ENCODE results near the gene PDPK1. TPM values are rescaled to one million over a fixed set of nuclear protein-coding genes. Genes with fewer than 3 reads are reported as not detected.

The PDPK1 gene
- total RNA-seq, 1 donor from 2014 or later, result 113 TPM

DNA sequence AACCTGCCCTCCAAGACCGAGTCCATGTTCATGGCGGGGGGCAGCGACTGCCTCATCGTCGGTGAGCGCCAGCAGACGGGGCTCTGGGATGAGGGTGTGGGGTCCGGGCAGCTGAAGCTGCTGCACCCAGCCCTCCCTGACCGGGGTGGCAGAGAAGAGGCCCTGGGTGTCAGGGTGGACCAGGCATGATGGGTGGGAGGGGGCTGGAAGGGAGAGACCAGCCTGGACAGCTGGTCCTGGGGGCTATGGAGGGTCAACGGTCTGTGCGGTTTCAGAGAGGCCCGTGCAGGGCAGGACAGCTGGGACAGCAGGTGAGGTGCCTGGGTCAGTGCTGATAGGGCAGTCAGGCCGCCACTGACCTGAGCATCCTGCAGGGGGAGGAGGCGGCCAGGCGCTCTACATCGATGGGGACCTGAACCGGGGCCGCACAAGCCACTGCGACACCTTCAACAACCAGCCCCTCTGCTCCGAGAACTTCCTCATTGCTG is 37.3 kb upstream of the PDPK1 start:
- H3K27me3 Mint-ChIP-seq (ENCODE audit: unreplicated experiment), result peaks cover 6% of the 10 kb centered on the region
- H3K4me1 Mint-ChIP-seq (ENCODE audit: low read depth, unreplicated experiment), result peaks cover 10% of the 10 kb centered on the region
- no peak overlapping the region for H3K27ac Mint-ChIP-seq (ENCODE audit: unreplicated experiment)
- H3K4me3 Mint-ChIP-seq (ENCODE audit: unreplicated experiment), result no peak overlapping the region
- H3K9me3 Mint-ChIP-seq (ENCODE audit: unreplicated experiment), result peaks cover 3% of the 10 kb centered on the region
- TF ChIP-seq, protein P1, sequence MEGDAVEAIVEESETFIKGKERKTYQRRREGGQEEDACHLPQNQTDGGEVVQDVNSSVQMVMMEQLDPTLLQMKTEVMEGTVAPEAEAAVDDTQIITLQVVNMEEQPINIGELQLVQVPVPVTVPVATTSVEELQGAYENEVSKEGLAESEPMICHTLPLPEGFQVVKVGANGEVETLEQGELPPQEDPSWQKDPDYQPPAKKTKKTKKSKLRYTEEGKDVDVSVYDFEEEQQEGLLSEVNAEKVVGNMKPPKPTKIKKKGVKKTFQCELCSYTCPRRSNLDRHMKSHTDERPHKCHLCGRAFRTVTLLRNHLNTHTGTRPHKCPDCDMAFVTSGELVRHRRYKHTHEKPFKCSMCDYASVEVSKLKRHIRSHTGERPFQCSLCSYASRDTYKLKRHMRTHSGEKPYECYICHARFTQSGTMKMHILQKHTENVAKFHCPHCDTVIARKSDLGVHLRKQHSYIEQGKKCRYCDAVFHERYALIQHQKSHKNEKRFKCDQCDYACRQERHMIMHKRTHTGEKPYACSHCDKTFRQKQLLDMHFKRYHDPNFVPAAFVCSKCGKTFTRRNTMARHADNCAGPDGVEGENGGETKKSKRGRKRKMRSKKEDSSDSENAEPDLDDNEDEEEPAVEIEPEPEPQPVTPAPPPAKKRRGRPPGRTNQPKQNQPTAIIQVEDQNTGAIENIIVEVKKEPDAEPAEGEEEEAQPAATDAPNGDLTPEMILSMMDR (IDR thresholded peaks at IDR 0.05; ENCODE audit: partially characterized antibody, unreplicated experiment), result no peak
- H3K36me3 Mint-ChIP-seq (ENCODE audit: unreplicated experiment), result no peaks in the 10 kb centered on the region
- no peak for DNase-seq

DNA sequence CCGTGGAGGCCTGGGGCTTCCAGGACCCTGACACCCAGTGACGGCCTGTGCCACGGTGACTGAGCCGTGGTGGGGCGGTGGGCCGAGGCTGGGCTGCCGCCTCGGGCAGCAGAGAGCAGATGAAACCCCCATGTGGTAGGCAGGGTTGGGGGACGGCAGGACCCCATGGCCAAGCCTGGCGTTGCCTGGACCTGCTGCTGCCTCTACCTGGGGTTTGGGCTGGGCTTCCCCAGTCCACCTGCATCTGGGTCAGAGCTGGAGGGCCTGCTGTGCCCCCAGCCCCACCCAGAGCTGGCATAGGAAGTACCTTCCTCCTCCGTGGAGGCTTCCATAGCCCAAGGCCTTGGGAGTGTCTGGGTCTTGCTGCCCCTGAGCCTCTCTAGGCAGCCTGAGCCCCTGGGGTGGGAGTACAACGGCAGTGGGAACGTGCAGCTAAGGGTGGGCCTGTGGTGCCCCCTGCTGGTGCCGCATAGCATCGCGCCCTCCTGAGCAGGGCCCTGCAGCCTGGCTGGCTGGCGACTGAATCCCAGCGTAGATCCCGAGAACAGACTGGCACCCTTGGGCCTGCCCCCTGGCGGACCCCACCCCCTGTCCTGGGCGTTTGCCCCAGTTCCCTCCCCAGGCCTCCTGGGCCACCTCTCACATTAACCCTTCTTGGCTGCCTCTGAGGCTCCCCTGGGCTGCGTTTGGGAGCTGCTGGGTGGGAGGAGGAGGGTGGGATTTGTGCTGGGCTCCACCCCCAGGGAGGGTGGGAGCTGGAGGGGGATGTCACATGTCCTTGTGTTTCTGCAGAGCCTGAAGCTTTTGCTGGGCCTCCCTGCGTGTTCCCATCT is 36.7 kb upstream of the PDPK1 start:
- peak overlapping the region; percentile 43 for H3K27ac Mint-ChIP-seq (ENCODE audit: unreplicated experiment)

DNA sequence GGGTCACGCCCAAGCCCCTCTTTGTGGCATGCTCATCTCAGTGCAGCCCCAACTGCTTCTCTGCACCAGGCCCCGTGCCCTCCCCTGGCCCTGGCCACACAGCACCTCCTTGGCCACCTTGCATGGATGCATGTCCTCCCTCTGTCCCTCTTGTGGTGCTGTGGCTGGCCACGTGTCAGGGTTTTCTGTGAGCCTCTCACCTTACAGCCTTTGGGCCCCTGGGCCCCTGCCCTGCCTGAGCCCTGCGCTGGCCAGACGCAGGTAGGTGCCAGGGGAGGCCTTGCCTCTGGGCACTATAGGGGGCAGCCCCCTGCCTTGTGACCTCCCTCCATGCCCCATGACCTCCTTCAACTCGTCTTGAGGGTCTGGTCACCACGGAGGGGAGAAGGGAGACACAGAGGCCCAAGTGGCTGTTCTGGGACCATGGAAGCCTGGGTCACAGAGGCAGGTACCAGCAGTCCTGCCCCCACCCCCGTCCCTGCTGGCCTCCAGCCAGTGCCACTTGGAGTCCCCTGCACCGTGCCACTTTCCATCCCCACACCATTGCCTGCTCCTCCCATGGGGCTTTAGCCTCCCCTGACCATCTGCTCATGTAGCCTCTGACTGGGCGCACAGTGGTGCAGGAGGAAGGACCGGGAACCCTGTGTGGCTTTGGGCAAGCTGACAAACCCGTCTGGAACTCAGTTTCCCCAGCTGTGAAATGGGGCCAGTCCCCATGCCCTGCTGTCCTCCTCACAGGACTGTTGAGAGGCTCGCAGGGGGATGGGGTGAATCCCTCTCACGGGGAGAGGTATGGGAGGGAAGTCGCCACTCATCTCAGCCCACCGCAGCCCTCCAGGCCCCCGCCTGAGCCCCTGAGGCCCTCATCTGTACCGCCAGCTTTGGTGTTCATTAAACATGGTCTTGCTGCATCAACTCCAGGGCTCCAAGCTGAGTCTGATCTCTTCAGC is 35.6 kb upstream of the PDPK1 start:
- TF ChIP-seq, protein P1 (IDR thresholded peaks at IDR 0.05; ENCODE audit: partially characterized antibody, unreplicated experiment), result no peak
- peaks cover 8% of the 10 kb centered on the region for H3K27me3 Mint-ChIP-seq (ENCODE audit: unreplicated experiment)
- peak overlapping the region; percentile 12 for H3K27ac Mint-ChIP-seq (ENCODE audit: unreplicated experiment)
- no peak for DNase-seq
- H3K4me3 Mint-ChIP-seq (ENCODE audit: unreplicated experiment), result peak overlapping the region; percentile 42
- no peaks in the 10 kb centered on the region for H3K36me3 Mint-ChIP-seq (ENCODE audit: unreplicated experiment)
- H3K9me3 Mint-ChIP-seq (ENCODE audit: unreplicated experiment), result peaks cover 3% of the 10 kb centered on the region
- H3K4me1 Mint-ChIP-seq (ENCODE audit: low read depth, unreplicated experiment), result peaks cover 10% of the 10 kb centered on the region

More for the DNA sequence above, 36.7 kb upstream of the PDPK1 start:
- DNase-seq, result peak; percentile 95
- no peaks in the 10 kb centered on the region for H3K36me3 Mint-ChIP-seq (ENCODE audit: unreplicated experiment)
- TF ChIP-seq, protein P1 (IDR thresholded peaks at IDR 0.05; ENCODE audit: partially characterized antibody, unreplicated experiment), result peak; percentile 99
- H3K4me1 Mint-ChIP-seq (ENCODE audit: low read depth, unreplicated experiment), result peaks cover 10% of the 10 kb centered on the region
- peaks cover 8% of the 10 kb centered on the region for H3K27me3 Mint-ChIP-seq (ENCODE audit: unreplicated experiment)
- H3K9me3 Mint-ChIP-seq (ENCODE audit: unreplicated experiment), result peaks cover 3% of the 10 kb centered on the region
- H3K4me3 Mint-ChIP-seq (ENCODE audit: unreplicated experiment), result peak overlapping the region; percentile 20

DNA sequence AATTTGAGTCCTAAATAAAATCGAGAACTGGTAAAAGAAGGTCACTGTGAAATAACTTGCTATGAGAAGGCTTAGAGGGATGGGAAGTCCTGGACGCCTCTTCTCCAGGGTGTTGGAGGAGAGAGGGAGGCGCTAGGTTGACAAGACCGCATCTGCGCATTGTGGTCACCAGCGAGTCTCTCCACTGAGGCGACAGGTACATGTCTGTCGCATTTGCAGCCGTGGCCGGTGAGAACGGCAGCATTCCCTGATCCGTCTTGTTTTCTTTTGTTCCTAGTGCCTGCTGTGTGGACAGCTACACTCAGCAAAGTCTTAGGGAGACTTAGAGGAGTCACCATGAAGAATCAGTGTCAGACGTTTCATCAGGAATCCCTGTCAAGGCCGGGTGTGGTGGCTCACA is 32.1 kb upstream of the PDPK1 start:
- no peak overlapping the region for H3K27ac Mint-ChIP-seq (ENCODE audit: unreplicated experiment)
- TF ChIP-seq, protein P1 (IDR thresholded peaks at IDR 0.05; ENCODE audit: partially characterized antibody, unreplicated experiment), result no peak
- peaks cover 2% of the 10 kb centered on the region for H3K27me3 Mint-ChIP-seq (ENCODE audit: unreplicated experiment)
- H3K4me1 Mint-ChIP-seq (ENCODE audit: low read depth, unreplicated experiment), result peaks cover 4% of the 10 kb centered on the region
- H3K9me3 Mint-ChIP-seq (ENCODE audit: unreplicated experiment), result no peaks in the 10 kb centered on the region
- no peak overlapping the region for H3K4me3 Mint-ChIP-seq (ENCODE audit: unreplicated experiment)
- no peak for DNase-seq
- no peaks in the 10 kb centered on the region for H3K36me3 Mint-ChIP-seq (ENCODE audit: unreplicated experiment)
